HCT116 (cell line): ENCODE results near the gene ARMH3.

Source experiments
- EZH2 ChIP-seq: fragments of 200-600 bp; sonication (generic); IDR thresholded peaks from 2 replicates; pipeline ENCODE4 v1.6.1; 2017; ENCODE audit warnings: antibody characterized with exemption, mixed run types
- POLR2A ChIP-seq: IDR thresholded peaks from 2 replicates; pipeline ENCODE4 v1.7.0; 2011; ENCODE audit warnings: borderline replicate concordance; ENCODE audit not compliant: insufficient read depth, insufficient read length; ENCODE audit errors: extremely low read depth
- POLR2AphosphoS5 ChIP-seq: IDR thresholded peaks from 2 replicates; pipeline ENCODE4 v1.6.1; 2011; ENCODE audit warnings: mild to moderate bottlenecking, low read depth, low read length, moderate library complexity
- RAD21 ChIP-seq: IDR thresholded peaks from 2 replicates; pipeline ENCODE4 v1.6.1; 2012; ENCODE audit warnings: low read depth, mild to moderate bottlenecking
- TF ChIP-seq, protein P1 (sequence below), 3 experiments: fragments of 200-600 bp in 1 of 3; sonication (generic) in 1 of 3; IDR thresholded peaks in 2 of 3; conservative IDR thresholded peaks in 1 of 3; 2 replicates each; pipeline ENCODE4 v1.5.1; 2012 to 2017; ENCODE audit warnings: low read depth in 2 of 3, low read length in 2 of 3, antibody characterized with exemption in 1 of 3, borderline replicate concordance in 1 of 3, control low read depth in 1 of 3, mild to moderate bottlenecking in 1 of 3, mixed read lengths in 1 of 3, mixed run types in 1 of 3, moderate library complexity in 1 of 3; ENCODE audit not compliant: insufficient read depth in 1 of 3
- TF ChIP-seq, protein P2 (sequence below): IDR thresholded peaks from 2 replicates; pipeline ENCODE4 v1.6.1; 2012

DNA sequence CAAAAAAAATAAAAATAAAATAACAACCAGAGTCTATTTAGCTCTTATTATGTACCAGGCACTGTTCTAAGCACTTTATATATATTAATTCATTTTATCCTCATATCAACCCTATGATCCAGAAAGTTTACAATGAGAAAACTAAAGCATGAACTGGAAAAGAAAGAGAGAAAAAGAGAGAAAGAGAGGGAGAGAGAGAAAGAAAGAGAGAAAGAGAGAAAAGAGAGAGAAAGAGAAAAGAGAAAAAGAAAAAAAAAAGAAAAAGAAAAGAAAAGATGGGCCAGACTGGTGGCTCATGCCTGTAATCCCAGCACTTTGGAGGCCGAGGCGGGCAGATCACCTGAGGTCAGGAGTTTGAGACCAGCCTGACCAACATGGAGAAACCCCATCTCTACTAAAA, 9.9 kb downstream of the ARMH3 start:
- TF ChIP-seq, protein P1, sequence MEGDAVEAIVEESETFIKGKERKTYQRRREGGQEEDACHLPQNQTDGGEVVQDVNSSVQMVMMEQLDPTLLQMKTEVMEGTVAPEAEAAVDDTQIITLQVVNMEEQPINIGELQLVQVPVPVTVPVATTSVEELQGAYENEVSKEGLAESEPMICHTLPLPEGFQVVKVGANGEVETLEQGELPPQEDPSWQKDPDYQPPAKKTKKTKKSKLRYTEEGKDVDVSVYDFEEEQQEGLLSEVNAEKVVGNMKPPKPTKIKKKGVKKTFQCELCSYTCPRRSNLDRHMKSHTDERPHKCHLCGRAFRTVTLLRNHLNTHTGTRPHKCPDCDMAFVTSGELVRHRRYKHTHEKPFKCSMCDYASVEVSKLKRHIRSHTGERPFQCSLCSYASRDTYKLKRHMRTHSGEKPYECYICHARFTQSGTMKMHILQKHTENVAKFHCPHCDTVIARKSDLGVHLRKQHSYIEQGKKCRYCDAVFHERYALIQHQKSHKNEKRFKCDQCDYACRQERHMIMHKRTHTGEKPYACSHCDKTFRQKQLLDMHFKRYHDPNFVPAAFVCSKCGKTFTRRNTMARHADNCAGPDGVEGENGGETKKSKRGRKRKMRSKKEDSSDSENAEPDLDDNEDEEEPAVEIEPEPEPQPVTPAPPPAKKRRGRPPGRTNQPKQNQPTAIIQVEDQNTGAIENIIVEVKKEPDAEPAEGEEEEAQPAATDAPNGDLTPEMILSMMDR (IDR thresholded peaks at IDR 0.05 in 2 of 3, conservative IDR thresholded peaks at IDR 0.05 in 1 of 3; ENCODE audit: borderline replicate concordance in 1 of 3, insufficient read depth in 1 of 3, low read depth in 2 of 3, low read length in 2 of 3) = no peak
- TF ChIP-seq POLR2A = no peak
- TF ChIP-seq, protein P2, sequence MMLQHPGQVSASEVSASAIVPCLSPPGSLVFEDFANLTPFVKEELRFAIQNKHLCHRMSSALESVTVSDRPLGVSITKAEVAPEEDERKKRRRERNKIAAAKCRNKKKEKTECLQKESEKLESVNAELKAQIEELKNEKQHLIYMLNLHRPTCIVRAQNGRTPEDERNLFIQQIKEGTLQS = no peak
- TF ChIP-seq EZH2 = no peak
- TF ChIP-seq RAD21 = no peak
- TF ChIP-seq POLR2AphosphoS5 = no peak
